HG02759 (cell line): ENCODE results near the gene RAB11B.
"Not testable (repeated sequence)": the region's sequence is repeated elsewhere in the genome, so short reads cannot be mapped to it uniquely, and the experiment has no call there.

Source experiments
- ATAC-seq: cut with Tn5 transposase; IDR thresholded peaks from one replicate; pipeline ENCODE4 v1.9.1; 2021; ENCODE audit warnings: mild to moderate bottlenecking, moderate library complexity; ENCODE audit not compliant: unreplicated experiment

Gene RAB11B

GRCh38 chr19:8393192-8393870 is 3.2 kb downstream of the RAB11B start:
- ATAC-seq = no peak

GRCh38 chr19:8393871-8394250 is 3.7 kb downstream of the RAB11B start:
- no peak for ATAC-seq

GRCh38 chr19:8395621-8396082 is 5.5 kb downstream of the RAB11B start:
- ATAC-seq = no peak

- ATAC-seq = no peak
These were observed 6.0 kb downstream of the RAB11B start for GRCh38 chr19:8396185-8396562.

DNA sequence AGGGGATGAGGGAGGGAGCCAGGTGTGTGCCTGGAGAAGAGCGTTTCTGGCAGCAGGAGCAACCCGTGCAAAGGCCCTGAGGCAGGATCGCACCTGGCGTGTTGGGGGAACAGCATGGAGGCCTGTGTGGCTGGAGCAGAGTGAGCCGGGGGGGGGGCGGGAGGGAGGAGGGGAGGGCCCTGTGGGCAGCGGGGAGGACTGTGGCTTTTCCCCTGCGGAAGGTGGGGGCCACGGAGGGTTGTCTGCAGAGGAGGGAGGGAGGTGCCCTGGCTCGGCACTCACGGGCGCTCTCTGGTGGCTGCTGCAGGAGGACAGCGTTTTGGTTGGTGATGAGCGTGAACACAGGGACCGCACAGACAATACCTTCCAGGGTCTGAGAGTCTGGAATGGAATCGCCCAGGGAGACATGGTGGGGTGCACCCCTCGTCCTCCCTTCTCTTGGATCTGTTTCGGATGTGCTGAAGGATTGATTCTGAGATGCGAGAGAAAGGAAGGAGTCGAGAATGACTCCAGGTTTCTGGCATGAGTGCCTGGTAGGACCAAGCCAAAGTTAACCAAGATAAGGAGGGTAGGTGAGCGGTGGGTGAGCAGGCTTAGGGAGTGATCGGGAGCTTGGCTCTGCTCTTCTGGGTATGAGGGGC is 6.5 kb downstream of the RAB11B start:
- no peak for ATAC-seq

GRCh38 chr19:8397271-8397670 is 7.1 kb downstream of the RAB11B start:
- no peak for ATAC-seq

GRCh38 chr19:8397746-8398310 is 7.7 kb downstream of the RAB11B start:
- no peak for ATAC-seq

DNA sequence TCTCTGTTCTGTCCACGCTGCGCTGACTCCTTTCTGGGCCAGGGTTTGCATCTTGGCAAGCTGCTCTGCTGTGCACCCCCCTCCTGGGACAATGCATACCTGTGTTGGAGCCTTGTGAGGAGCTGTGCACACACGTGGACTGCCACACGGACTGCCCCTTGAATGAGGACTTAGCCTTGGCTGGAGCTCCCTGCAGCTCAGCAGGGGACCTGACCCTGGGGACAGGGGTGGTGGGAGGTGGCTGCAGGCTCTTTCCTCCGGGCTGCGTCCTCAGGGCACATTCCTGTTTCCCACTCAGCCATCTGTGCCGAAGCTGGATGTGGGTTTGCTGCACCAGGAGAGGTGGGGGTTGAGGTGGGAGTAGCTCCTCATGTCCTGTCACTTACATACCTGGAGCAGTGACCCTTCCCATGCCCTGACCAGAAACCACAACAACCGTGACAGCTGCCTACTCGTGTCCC is 8.2 kb downstream of the RAB11B start:
- ATAC-seq = no peak

GRCh38 chr19:8399681-8400188 is 9.6 kb downstream of the RAB11B start:
- no peak for ATAC-seq

DNA sequence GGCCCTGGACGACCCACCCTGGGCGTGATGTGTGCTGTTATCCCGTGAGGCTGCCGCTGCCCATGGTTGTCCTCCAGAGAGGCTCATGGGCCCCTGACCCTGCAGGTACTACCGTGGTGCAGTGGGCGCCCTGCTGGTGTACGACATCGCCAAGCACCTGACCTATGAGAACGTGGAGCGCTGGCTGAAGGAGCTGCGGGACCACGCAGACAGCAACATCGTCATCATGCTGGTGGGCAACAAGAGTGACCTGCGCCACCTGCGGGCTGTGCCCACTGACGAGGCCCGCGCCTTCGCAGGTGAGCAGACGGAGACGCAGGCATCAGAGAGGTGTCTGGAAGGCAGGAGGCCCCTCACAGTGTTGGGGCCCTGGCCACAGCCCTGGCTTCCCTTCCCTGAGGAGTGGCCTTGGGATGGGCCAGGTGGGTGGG is 11.8 kb downstream of the RAB11B start:
- ATAC-seq = no peak

DNA sequence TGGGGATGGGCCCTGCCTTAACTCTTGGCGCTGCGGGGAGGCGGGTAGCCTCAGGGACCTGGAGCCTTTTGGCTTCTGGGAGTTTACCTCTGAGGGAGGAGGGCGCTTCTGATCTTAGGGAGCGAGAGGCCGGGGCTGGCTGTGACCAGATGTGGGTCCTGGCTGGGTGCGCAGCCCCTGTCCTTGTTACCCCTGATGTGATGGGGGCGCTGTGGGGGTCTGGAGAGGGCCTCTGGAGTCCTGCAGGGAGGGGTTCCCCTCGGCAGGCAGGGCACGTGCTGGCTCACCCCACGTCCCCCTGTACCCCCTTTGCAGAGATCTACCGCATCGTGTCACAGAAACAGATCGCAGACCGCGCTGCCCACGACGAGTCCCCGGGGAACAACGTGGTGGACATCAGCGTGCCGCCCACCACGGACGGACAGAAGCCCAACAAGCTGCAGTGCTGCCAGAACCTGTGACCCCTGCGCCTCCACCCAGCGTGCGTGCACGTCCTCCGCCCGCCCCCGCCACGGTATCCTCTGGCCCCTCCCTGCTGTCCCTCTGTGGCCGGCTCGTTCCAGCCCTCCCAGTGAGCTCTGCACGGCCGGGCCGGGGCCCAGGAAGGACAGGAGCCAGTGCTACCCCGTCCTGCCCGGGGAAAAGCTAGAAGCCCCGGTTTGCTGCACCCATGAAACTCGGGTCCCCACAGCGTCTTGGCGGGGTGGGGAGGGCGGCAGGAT is 13.1 kb downstream of the RAB11B start:
- ATAC-seq = no peak

DNA sequence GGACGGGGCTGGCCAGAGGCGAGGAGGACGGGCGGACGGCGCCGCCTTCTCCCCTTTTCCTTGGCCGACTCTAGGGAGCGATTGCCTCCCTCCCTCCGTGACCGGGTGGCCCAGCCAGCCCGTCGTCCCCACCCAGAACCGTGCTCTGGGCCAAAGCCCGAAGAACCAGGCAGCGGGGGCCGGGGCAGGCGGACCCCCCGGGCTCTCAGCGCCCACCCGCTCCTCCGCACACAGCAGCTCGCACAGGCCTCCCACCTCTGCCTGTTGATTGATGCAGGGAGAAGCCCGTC is 13.6 kb downstream of the RAB11B start:
- no peak for ATAC-seq

DNA sequence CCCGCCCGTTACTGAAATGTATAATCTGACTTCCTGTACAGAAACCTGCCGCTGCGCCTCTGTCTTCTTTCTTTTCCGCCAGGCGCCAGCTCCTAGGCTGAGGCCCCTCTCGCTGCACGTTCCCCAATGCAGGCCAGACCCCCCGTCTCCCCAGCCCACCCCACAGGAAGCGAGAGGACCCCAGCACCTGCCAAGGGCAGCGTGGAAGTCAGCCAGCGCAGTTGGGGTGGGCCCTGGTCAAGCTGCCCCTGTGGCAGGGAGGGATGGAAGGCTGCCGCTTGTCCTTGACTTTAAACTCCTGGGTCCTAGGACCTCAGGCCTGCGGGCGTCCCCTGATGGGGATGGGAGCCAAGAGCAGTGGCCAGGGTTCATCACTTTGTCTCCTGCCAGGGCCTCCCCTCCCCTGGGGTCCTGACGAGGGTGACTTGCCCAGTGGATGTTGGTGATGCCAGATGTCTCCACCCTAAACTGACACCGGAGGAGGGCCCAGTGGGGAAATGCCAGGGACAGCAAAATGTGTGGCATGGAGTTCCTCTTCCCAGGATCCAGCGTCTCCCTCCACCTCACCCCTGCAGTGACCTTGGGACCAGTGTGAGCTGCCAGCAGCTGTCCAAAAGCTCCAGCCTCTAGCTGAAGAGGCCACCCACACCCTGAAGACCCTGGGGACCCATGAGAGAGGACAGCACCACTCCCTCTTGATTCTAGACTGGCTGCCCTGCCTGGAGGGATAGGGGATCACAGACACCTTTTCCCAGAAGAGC is 14.4 kb downstream of the RAB11B start:
- ATAC-seq = no peak

DNA sequence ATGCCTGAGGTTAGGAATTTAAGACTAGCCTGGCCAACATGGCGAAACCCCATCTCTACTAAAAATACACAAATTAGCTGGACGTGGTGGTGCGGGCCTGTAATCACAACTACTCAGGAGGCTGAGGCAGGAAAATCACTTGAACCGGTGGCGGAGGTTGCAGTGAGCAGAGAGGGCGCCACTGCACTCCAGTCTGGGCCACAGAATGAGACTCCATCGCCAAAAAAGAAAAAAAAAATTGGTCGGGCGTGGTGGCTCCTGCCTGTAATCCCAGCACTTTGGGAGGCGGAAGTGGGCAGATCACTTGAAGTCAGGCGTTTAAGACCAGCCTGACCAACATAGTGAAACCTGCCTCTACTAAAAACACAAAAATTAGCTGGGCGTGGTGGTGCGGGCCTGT is 20.6 kb downstream of the RAB11B start:
- ATAC-seq = not testable (repeated sequence)

DNA sequence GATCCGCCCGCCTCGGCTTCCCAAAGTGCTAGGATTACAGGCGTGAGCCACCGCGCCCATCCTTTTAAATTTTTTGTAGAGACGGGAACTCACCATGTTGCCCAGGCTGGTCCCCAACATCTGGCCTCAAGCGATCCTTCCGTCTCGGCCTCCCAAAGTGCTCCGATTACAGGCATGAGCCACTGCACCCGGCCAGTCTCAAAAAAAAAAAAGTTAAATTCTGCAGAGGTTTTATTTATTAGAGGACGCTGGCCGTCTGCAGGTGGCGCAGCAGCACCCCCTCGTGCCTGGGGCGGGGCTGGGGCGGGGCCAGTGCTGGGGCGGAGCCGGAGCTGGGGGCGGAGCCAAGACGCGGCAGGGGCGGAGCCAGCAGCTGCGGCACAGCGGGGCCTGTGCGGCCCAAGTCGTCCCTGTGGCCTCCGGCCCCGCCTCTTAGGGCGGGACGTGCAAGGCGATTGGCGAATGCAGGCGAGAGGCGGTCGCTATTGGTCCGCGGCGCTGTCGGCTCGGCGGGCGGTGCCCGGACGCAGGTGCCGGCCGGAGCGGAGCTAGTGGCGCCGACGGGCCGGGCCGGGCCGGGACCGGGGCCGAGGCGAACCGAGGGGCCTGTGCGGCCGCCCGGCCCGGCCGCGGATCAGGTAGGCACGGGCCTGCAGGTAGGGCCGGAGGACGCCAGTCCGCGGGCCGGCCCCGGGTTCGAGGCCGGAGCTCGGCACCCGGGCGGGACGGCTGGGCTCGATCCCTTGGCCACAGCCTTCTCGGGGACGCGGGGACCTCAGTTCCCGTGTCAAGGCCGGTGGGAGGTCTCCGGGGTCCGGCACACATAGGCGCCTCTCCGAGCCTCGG is 22.8 kb downstream of the RAB11B start, which contains the start of gene MARCHF2:
Gene MARCHF2, plus strand, starts transcription at position 523 of the 846 bp plus-strand sequence. CDS start 8,536 bp downstream, outside the sequence.
- peak; percentile 100 for ATAC-seq

GRCh38 chr19:8413629-8413995 is 23.5 kb downstream of the RAB11B start:
- ATAC-seq = no peak

- ATAC-seq = no peak
These were observed 26.6 kb downstream of the RAB11B start for GRCh38 chr19:8416796-8417195.

DNA sequence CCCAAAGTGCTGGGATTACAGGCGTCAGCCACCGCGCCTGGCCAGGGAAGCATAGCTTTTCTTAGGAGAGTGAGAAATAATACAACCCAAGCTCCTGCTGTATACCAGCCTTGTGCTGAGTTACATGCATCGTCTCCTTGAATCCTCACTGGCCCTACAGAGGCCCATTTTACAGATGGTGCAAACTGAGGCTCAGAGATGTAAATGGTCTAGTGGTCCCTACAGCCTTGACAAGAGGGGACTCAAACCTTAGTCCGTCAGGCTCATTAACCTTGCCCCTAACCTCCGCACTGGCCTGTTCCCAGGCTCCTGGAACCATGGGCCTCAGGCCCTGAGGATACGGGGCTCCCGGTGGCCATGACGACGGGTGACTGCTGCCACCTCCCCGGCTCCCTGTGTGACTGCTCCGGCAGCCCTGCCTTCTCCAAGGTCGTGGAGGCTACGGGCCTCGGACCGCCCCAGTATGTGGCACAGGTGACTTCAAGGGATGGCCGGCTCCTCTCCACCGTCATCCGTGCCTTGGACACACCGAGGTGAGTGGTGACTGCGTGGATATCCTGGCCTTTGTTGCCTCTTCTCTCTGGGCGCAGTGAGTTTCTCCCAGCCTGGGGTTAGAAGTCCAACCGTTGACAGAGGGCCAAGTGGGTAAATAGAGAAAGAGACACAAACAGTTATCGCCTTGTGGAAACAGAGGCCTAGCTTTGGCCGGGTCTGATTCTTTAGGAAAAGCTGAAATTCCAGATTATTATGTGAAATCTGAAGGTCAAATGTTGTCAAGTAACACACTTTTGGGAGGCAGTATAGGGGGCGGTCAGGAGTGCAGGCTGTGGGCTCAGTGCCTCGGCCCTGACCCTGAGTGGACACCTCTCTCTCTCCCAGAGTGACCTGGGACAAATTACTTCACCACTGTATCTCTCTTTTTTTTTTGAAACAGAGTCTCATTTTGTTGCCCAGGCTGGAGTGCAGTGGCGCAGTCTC is 31.6 kb downstream of the RAB11B start:
- ATAC-seq = no peak

DNA sequence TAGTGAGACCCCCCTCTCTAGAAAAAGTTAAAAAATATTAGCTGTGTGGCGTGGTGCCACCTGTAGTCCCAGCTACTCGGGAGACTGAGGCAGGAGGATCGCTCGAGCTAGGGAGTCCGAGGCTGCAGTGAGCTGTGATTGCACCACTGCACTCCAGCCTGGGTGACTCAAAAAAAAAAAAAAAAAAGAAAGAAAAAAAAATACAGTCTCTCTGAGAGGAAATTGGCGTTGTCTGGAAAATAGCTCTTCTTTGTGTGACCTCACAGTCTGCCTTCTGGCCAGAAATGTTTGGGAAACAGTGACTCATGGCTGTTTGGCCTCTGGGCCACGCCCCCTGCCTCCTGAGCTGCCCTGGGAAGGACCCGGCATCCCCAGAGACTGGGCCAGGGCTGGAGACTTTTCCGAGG is 33.7 kb downstream of the RAB11B start:
- ATAC-seq = no peak
